Measurements from ENCODE around the gene TRMT112.

- no peak for TF ChIP-seq CTCF (IDR thresholded peaks at IDR 0.05 in 2 of 3, conservative IDR thresholded peaks at IDR 0.05 in 1 of 3; ENCODE audit: borderline replicate concordance in 1 of 3, insufficient read depth in 1 of 3, low read depth in 2 of 3, low read length in 2 of 3)
- TF ChIP-seq POLR2AphosphoS5 (IDR thresholded peaks at IDR 0.05; ENCODE audit: low read depth, low read length) = no peak
- TF ChIP-seq EZH2phosphoT487 (IDR thresholded peaks at IDR 0.05; ENCODE audit: borderline replicate concordance) = no peak
- no peak for TF ChIP-seq SIN3A (IDR thresholded peaks at IDR 0.05; ENCODE audit: low read depth)
- TF ChIP-seq TCF7L2 (IDR thresholded peaks at IDR 0.05; ENCODE audit: borderline replicate concordance, extremely low read depth, insufficient read depth, insufficient read length) = no peak
- no peak for TF ChIP-seq SP1 (IDR thresholded peaks at IDR 0.05; ENCODE audit: low read depth)
- no peak for TF ChIP-seq RAD21 (IDR thresholded peaks at IDR 0.05; ENCODE audit: low read depth)
- TF ChIP-seq REST (IDR thresholded peaks at IDR 0.05; ENCODE audit: low read depth) = no peak
- TF ChIP-seq POLR2A (IDR thresholded peaks at IDR 0.05; ENCODE audit: borderline replicate concordance, extremely low read depth, insufficient read depth, insufficient read length) = no peak
- no peak for TF ChIP-seq EZH2 (IDR thresholded peaks at IDR 0.05)
- TF ChIP-seq ATF3 (IDR thresholded peaks at IDR 0.05) = no peak
- TF ChIP-seq ZBTB33 (IDR thresholded peaks at IDR 0.05; ENCODE audit: extremely low read depth, insufficient replicate concordance, low read length) = no peak
- no peak for TF ChIP-seq CEBPB (IDR thresholded peaks at IDR 0.05; ENCODE audit: low read depth)
These were observed 4.4 kb downstream of the TRMT112 start for GRCh38 chr11:64312947-64313346.

Data from HCT116 (cell line).